HK-2 (cell line): Measurements from ENCODE around the gene REV3L.
"Not testable (repeated sequence)": the region's sequence is repeated elsewhere in the genome, so short reads cannot be mapped to it uniquely, and the experiment has no call there.

ENCODE experiments used
- DNase-seq: peaks from one replicate; pipeline ENCODE4 v3.0.0-alpha.2; 2018; ENCODE audit not compliant: unreplicated experiment

REV3L gene

GRCh38 chr6:111258615-111259088 lies 224.4 kb downstream of the REV3L start:
- no peak for DNase-seq

GRCh38 chr6:111258010-111258409 lies 225.0 kb downstream of the REV3L start:
- no peak for DNase-seq

- DNase-seq: no peak
Measured at GRCh38 chr6:111256646-111257045, 226.4 kb downstream of the REV3L start.

GRCh38 chr6:111255838-111256237 lies 227.2 kb downstream of the REV3L start:
- not testable (repeated sequence) for DNase-seq

GRCh38 chr6:111254779-111255166 lies 228.2 kb downstream of the REV3L start:
- DNase-seq: no peak

GRCh38 chr6:111254004-111254778 lies 228.8 kb downstream of the REV3L start:
- no peak for DNase-seq

- DNase-seq: no peak
Measured at GRCh38 chr6:111252726-111253125, 230.3 kb downstream of the REV3L start.

- DNase-seq: no peak
Measured at GRCh38 chr6:111250791-111251354, 232.1 kb downstream of the REV3L start.
